ENCODE measurements around the gene OSBPL9.

The OSBPL9 gene

DNA sequence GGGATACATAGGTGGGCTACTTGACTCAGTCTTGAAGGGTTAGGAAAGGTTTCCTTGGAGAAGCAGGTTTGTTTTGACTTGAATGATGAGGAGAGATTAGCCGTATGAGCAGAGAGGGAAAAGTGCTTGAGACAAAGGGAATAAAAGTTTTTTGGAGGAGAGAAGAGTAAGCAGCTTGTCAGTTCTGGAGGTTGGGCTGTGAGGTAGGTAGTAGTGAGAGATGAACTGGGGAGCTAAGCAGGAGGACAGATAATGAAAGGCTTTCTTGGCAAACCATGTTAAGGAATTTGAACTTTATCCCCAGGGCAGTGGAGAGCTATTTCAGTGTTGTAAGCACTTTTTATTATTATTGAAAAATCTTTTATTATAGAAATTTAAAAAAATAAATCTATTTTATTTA lies 3.6 kb downstream of the OSBPL9 start:
- TF ChIP-seq, protein P1, sequence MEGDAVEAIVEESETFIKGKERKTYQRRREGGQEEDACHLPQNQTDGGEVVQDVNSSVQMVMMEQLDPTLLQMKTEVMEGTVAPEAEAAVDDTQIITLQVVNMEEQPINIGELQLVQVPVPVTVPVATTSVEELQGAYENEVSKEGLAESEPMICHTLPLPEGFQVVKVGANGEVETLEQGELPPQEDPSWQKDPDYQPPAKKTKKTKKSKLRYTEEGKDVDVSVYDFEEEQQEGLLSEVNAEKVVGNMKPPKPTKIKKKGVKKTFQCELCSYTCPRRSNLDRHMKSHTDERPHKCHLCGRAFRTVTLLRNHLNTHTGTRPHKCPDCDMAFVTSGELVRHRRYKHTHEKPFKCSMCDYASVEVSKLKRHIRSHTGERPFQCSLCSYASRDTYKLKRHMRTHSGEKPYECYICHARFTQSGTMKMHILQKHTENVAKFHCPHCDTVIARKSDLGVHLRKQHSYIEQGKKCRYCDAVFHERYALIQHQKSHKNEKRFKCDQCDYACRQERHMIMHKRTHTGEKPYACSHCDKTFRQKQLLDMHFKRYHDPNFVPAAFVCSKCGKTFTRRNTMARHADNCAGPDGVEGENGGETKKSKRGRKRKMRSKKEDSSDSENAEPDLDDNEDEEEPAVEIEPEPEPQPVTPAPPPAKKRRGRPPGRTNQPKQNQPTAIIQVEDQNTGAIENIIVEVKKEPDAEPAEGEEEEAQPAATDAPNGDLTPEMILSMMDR (IDR thresholded peaks at IDR 0.05), result no peak
- TF ChIP-seq ZFX (IDR thresholded peaks at IDR 0.05; ENCODE audit: borderline replicate concordance), result no peak
- H3K27ac ChIP-seq, result no peak overlapping the region

- no peak overlapping the region for H3K27ac ChIP-seq
- TF ChIP-seq, protein P1 (IDR thresholded peaks at IDR 0.05), result no peak
Measured at GRCh38 chr1:51621161-51621560, 4.3 kb downstream of the OSBPL9 start.

- no peak overlapping the region for H3K27ac ChIP-seq
- no peak for TF ChIP-seq ZFX (IDR thresholded peaks at IDR 0.05; ENCODE audit: borderline replicate concordance)
- TF ChIP-seq, protein P1 (IDR thresholded peaks at IDR 0.05), result no peak
Measured at GRCh38 chr1:51621841-51622454, 5.1 kb downstream of the OSBPL9 start.

GRCh38 chr1:51622455-51622913 lies 5.6 kb downstream of the OSBPL9 start:
- no peak overlapping the region for H3K27ac ChIP-seq
- no peak for TF ChIP-seq ZFX (IDR thresholded peaks at IDR 0.05; ENCODE audit: borderline replicate concordance)
- TF ChIP-seq, protein P1 (IDR thresholded peaks at IDR 0.05), result no peak

GRCh38 chr1:51623025-51623424 lies 6.1 kb downstream of the OSBPL9 start:
- no peak for TF ChIP-seq ZFX (IDR thresholded peaks at IDR 0.05; ENCODE audit: borderline replicate concordance)
- H3K27ac ChIP-seq, result no peak overlapping the region

DNA sequence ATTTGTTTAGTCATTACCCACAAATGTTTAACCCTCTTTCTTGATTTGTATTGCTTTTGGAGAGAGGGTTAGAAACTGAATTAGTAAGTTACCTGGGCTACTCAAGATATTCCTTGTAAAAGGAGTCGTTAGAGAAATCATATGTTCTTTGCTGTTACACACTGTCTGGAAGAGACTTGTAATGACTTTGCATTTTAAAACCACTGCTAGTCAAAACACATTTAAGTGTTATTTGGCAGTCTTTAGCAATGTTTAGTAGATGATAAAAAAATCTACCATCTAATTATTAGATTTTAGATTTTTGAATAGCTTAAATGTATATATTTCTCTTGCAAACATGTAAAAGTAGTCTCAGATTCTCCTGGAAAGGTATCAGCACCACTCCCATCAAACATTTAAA lies 6.6 kb downstream of the OSBPL9 start:
- TF ChIP-seq, protein P1 (IDR thresholded peaks at IDR 0.05), result no peak
- TF ChIP-seq ZFX (IDR thresholded peaks at IDR 0.05; ENCODE audit: borderline replicate concordance), result no peak
- no peak overlapping the region for H3K27ac ChIP-seq

GRCh38 chr1:51624855-51625254 lies 8.0 kb downstream of the OSBPL9 start:
- peak overlapping the region; percentile 39 for H3K27ac ChIP-seq
- TF ChIP-seq, protein P1 (IDR thresholded peaks at IDR 0.05), result no peak
- no peak for TF ChIP-seq ZFX (IDR thresholded peaks at IDR 0.05; ENCODE audit: borderline replicate concordance)

- TF ChIP-seq, protein P1 (IDR thresholded peaks at IDR 0.05), result no peak
- TF ChIP-seq ZFX (IDR thresholded peaks at IDR 0.05; ENCODE audit: borderline replicate concordance), result no peak
- no peak overlapping the region for H3K27ac ChIP-seq
Measured at GRCh38 chr1:51627672-51628071, 10.8 kb downstream of the OSBPL9 start.

Data from 22Rv1 (cell line).